ENCODE data around the gene CSH2. TPM values are rescaled to one million over a fixed set of nuclear protein-coding genes. Genes with fewer than 3 reads are reported as not detected.

Gene CSH2
- total RNA-seq, 1 experiment from 2014 or later, result not detected

GRCh38 chr17:63827002-63827800, 46.3 kb downstream of the CSH2 start, which contains the start of the genes FTSJ3 and PSMC5:
FTSJ3 (minus strand) TSS chr17:63827663; CDS start chr17:63826902, 761 bp downstream.
PSMC5 (plus strand) TSS chr17:63827431; CDS start chr17:63827491, 60 bp downstream.
- H3K4me1 ChIP-seq, result peaks cover 4% of the 10 kb centered on the region; the same call in 1 of the 2 replicates
- no peaks in the 10 kb centered on the region for H3K27me3 ChIP-seq
- peak within 1 kb of the TSS; percentile 96 for H3K27ac ChIP-seq
- H3K4me3 ChIP-seq, result peak within 1 kb of the TSS; percentile 94
- DNase-seq, result peak; percentile 96
- no peaks in the 10 kb centered on the region for H3K9me3 ChIP-seq (replicated peaks)
- H3K36me3 ChIP-seq, result peaks cover 52% of the 10 kb centered on the region

DNA sequence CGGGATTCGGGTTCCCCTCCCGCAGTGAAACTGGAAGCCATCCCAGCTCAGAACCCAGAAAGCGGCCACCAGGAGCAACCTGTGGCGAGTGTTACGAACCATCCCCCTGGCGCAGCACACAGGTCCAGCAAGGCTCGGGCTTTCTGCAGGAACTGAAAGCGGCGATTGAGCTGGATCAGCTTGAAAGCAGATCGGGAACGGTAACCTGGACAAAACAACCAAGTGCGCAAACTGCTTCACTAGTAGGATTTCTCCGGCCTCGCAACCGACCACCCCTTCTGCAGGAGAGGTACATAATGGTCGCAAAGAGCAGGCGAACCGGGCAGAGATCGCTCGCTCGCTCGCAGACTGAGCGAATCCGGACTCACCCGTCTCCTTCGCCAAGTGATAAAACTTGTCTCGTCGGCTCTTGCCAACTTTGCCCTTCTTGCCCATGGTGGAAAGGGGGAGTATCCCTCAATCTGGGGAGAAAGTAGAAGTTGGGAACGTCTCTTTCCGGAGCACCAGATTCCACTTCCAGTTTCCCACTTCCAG, 46.9 kb downstream of the CSH2 start:
- H3K27me3 ChIP-seq, result no peaks in the 10 kb centered on the region
- H3K4me3 ChIP-seq, result peak overlapping the region; percentile 94
- DNase-seq, result no peak
- no peaks in the 10 kb centered on the region for H3K9me3 ChIP-seq (replicated peaks)
- H3K36me3 ChIP-seq, result peaks cover 53% of the 10 kb centered on the region
- H3K27ac ChIP-seq, result peak overlapping the region; percentile 96
- peaks cover 4% of the 10 kb centered on the region; the same call in 1 of the 2 replicates for H3K4me1 ChIP-seq

DNA sequence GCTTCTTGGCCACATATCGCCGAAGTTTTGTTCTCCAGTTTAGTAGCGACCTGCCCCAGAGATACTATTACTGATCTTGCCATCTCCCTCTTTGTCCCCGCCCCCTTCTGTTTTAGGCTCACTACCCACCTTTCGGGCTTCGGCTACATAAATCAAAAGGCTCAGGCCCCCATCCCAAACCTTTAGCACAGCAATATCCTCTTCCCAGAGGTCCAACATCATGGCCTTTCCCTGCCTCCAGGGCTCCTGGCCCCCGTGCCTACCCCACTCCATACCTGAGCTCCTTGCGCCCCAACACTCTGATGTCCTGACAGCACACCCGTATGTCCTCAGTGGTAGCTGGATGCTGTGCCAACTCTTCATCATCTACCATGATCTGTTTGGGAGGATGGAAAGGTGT, 49.1 kb downstream of the CSH2 start:
- Histone ChIP-seq H3K27me3 (no peaks in the 10 kb centered on the region), H3K27ac (no peak overlapping the region), H3K36me3 (peaks cover 51% of the 10 kb centered on the region), H3K4me3 (no peak overlapping the region), H3K9me3 (replicated peaks) (no peaks in the 10 kb centered on the region), H3K4me1 (peaks cover 4% of the 10 kb centered on the region; the same call in 1 of the 2 replicates)
- no peak for DNase-seq

DNA sequence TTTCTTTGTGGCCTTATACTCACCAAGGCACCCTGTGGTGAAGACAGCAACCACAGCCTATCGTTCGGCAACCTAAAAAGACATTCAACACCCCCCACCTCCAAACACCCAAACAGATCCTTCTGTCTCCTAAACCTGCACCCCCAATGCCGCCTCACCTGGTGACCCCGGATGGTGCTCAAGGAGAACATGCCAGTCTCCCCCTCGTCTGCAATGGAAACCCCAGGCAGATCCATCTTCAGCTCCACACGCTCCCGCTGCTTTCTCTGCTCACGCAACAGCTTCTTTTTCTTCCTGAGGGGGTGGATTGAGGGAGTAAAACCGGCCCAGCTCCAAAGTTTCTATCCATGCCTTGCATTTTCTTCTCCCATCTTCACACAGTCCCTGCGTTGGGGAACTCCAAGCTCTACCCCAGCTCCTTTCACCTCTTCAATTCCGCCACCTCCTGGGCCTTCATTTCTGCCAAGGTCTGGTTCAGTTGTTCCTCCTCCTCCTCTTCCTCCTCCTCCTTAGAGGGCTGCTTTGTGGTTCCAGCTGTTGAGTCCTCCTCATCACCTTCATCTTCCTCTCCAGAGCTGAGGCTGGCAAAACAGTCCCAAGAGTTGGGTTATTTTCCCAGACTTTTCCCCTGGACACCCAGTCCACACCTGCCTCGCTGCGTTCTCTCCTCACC, 49.7 kb downstream of the CSH2 start:
- Histone ChIP-seq H3K27ac (no peak overlapping the region), H3K4me3 (no peak overlapping the region), H3K27me3 (no peaks in the 10 kb centered on the region), H3K4me1 (peaks cover 4% of the 10 kb centered on the region; the same call in 1 of the 2 replicates), H3K9me3 (replicated peaks) (no peaks in the 10 kb centered on the region), H3K36me3 (peaks cover 54% of the 10 kb centered on the region)
- DNase-seq, result no peak

DNA sequence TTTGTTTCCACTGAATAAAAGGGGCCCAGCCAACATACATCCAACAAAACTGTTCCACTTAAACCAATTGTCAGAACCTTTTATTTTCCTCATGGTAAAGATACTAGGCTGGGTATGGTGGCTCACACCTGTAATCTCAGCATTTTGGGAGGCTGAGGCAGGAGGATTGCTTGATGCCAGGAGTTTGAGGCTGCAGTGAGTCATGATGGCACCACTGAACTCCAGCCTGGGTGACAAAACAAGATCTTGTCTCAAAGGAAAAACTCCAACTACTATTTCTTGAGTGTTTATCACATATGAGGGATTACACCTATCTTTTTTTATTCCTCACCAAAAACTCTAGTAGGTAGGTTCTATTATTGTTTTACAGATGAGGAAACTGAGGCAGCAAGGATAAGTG, 50.9 kb downstream of the CSH2 start:
- H3K36me3 ChIP-seq, result peaks cover 65% of the 10 kb centered on the region
- H3K4me1 ChIP-seq, result peaks cover 4% of the 10 kb centered on the region; the same call in 1 of the 2 replicates
- no peak overlapping the region for H3K4me3 ChIP-seq
- H3K27me3 ChIP-seq, result no peaks in the 10 kb centered on the region
- no peaks in the 10 kb centered on the region for H3K9me3 ChIP-seq (replicated peaks)
- H3K27ac ChIP-seq, result no peak overlapping the region
- no peak for DNase-seq

Other genes starting within 250 kb of the CSH2 start
- gene LIMD2, start 173.6 kb downstream of the CSH2 start, total RNA-seq (2014; rRNA removed; shearing (Covaris generic)), result 23.1 and 23.2 TPM in 2 replicates
- 16.8 and 23.2 TPM in 2 replicates for gene STRADA, start 131.9 kb downstream of the CSH2 start, total RNA-seq (2014; rRNA removed; shearing (Covaris generic))
- gene CCDC47, start 100.1 kb downstream of the CSH2 start, total RNA-seq (2014; rRNA removed; shearing (Covaris generic)), result 49.8 and 54.9 TPM in 2 replicates
- 64.5 and 78.7 TPM in 2 replicates for gene DDX42, start 99.5 kb downstream of the CSH2 start, total RNA-seq (2014; rRNA removed; shearing (Covaris generic))
- gene PSMC5, start 46.2 kb downstream of the CSH2 start, total RNA-seq (2014; rRNA removed; shearing (Covaris generic)), result 52.7 and 64.8 TPM in 2 replicates
- 34.9 and 35.1 TPM in 2 replicates for gene FTSJ3, start 46.0 kb downstream of the CSH2 start, total RNA-seq (2014; rRNA removed; shearing (Covaris generic))
- 35.7 and 38.5 TPM in 2 replicates for gene SMARCD2, start 31.0 kb downstream of the CSH2 start, total RNA-seq (2014; rRNA removed; shearing (Covaris generic))
- gene GH2, start 8.3 kb upstream of the CSH2 start, total RNA-seq (2014; rRNA removed; shearing (Covaris generic)), result not detected in 2 replicates
- not detected in 2 replicates for gene CSH1, start 22.9 kb upstream of the CSH2 start, total RNA-seq (2014; rRNA removed; shearing (Covaris generic))
- not detected in 2 replicates for gene CSHL1, start 37.6 kb upstream of the CSH2 start, total RNA-seq (2014; rRNA removed; shearing (Covaris generic))
- not detected in 2 replicates for gene GH1, start 45.2 kb upstream of the CSH2 start, total RNA-seq (2014; rRNA removed; shearing (Covaris generic))
- 0.48 and 1.2 TPM in 2 replicates for gene CD79B, start 58.7 kb upstream of the CSH2 start, total RNA-seq (2014; rRNA removed; shearing (Covaris generic))
- 12.4 and 14.3 TPM in 2 replicates for gene SCN4A, start 99.2 kb upstream of the CSH2 start, total RNA-seq (2014; rRNA removed; shearing (Covaris generic))
- 0.12 TPM in 1 of 2 replicates, not detected in the other for gene PRR29, start 124.7 kb upstream of the CSH2 start, total RNA-seq (2014; rRNA removed; shearing (Covaris generic))
- 0.33 and 0.43 TPM in 2 replicates for gene ICAM2, start 147.0 kb upstream of the CSH2 start, total RNA-seq (2014; rRNA removed; shearing (Covaris generic))